ENCODE results near the gene CST5. TPM values are rescaled to one million over a fixed set of nuclear protein-coding genes. Genes with fewer than 3 reads are reported as not detected.
"Not testable (repeated sequence)": the region's sequence is repeated elsewhere in the genome, so short reads cannot be mapped to it uniquely, and the experiment has no call there.

Gene CST5
- total and polyA plus RNA-seq, 8 donors = 0.21 to 3.3 (median 0.25) TPM; not detected in 5

- ATAC-seq = no peak
- intact Hi-C loops (cut with DNase I) = no loop called here
Observed at GRCh38 chr20:23910210-23910609, 30.7 kb upstream of the CST5 start.

GRCh38 chr20:23909390-23909789 lies 29.8 kb upstream of the CST5 start:
- H3K9me3 ChIP-seq = peaks cover 0 to 6% of the 10 kb centered on the region in 2 donors
- TF ChIP-seq CTCF (IDR thresholded peaks at IDR 0.05) = no peak
- no peaks in the 10 kb centered on the region for H3K36me3 ChIP-seq
- H3K4me1 ChIP-seq = no peaks in the 10 kb centered on the region
- no peaks in the 10 kb centered on the region for H3K27me3 ChIP-seq
- DNase-seq = peak in 1 of 4 donors; percentile 10
- intact Hi-C loops (cut with DNase I) = no loop called here
- no peak for ATAC-seq
- H3K4me3 ChIP-seq = no peak overlapping the region
- no peak overlapping the region for H3K27ac ChIP-seq

More at GRCh38 chr20:23910210-23910609, 30.7 kb upstream of the CST5 start:
- Histone ChIP-seq H3K4me3 (no peak overlapping the region), H3K36me3 (no peaks in the 10 kb centered on the region), H3K9me3 (peaks cover 0 to 6% of the 10 kb centered on the region in 2 donors), H3K27me3 (no peaks in the 10 kb centered on the region), H3K4me1 (no peaks in the 10 kb centered on the region), H3K27ac (no peak overlapping the region)
- DNase-seq = peak in 1 of 4 donors; percentile 5
- TF ChIP-seq CTCF (IDR thresholded peaks at IDR 0.05) = no peak

- peaks cover 0 to 14% of the 10 kb centered on the region in 2 donors for H3K9me3 ChIP-seq
- no peaks in the 10 kb centered on the region for H3K36me3 ChIP-seq
- H3K4me3 ChIP-seq = no peak overlapping the region
- no peak for ATAC-seq
- no peaks in the 10 kb centered on the region for H3K4me1 ChIP-seq
- TF ChIP-seq CTCF (IDR thresholded peaks at IDR 0.05) = no peak
- no peak for DNase-seq
- H3K27me3 ChIP-seq = no peaks in the 10 kb centered on the region
- no peak overlapping the region for H3K27ac ChIP-seq
- intact Hi-C loops (cut with DNase I) = no loop called here
Observed at GRCh38 chr20:23907579-23907978, 28.0 kb upstream of the CST5 start.

GRCh38 chr20:23902396-23902795 lies 22.8 kb upstream of the CST5 start:
- DNase-seq; H3K4me1 ChIP-seq; H3K9me3 ChIP-seq; ATAC-seq; H3K27me3 ChIP-seq; H3K27ac ChIP-seq; H3K4me3 ChIP-seq; H3K36me3 ChIP-seq; intact Hi-C loops (cut with DNase I): not testable (repeated sequence)

GRCh38 chr20:23890867-23891266 lies 11.3 kb upstream of the CST5 start:
- H3K27ac ChIP-seq; H3K4me1 ChIP-seq; H3K27me3 ChIP-seq; ATAC-seq; intact Hi-C loops (cut with DNase I); H3K4me3 ChIP-seq; DNase-seq; H3K9me3 ChIP-seq; H3K36me3 ChIP-seq: not testable (repeated sequence)

- H3K27ac ChIP-seq = no peak overlapping the region
- no peaks in the 10 kb centered on the region for H3K9me3 ChIP-seq
- ATAC-seq (peak; percentile 100), DNase-seq (peak in 3 of 4 donors; percentile 23 to 63 (median 53))
- intact Hi-C loops (cut with DNase I) = no loop called here
- no peaks in the 10 kb centered on the region for H3K4me1 ChIP-seq
- no peaks in the 10 kb centered on the region for H3K27me3 ChIP-seq
- peak; percentile 75 to 79 for TF ChIP-seq CTCF (IDR thresholded peaks at IDR 0.05)
- no peak overlapping the region for H3K4me3 ChIP-seq
- no peaks in the 10 kb centered on the region for H3K36me3 ChIP-seq
Observed at GRCh38 chr20:23889775-23890187, 10.2 kb upstream of the CST5 start.
